Right atrium auricular region (tissue), 2 donors: Measurements from ENCODE around the gene DAGLA. TPM values are rescaled to one million over a fixed set of nuclear protein-coding genes. Genes with fewer than 3 reads are reported as not detected.

Experiments
- DNase-seq: peaks from one replicate; pipeline ENCODE4 v3.0.0-alpha.2; 2019; ENCODE audit warnings: low spot score
- H3K27ac ChIP-seq, 2 donors: fragments of 200-600 bp; sonication (generic); 1 replicate in 1 of 2; 2 replicates in 1 of 2; pipeline ENCODE4 v1.5.1; 2016 to 2019
- H3K27me3 ChIP-seq, 2 donors: fragments of 200-600 bp; sonication (generic); one replicate each; pipeline versions ENCODE4 v1.5.1 to v1.6.0; 2017 to 2019
- H3K36me3 ChIP-seq: fragments of 200-600 bp; sonication (generic); one replicate; pipeline ENCODE4 v1.5.1; 2016
- H3K4me1 ChIP-seq, 2 donors: fragments of 200-600 bp; sonication (generic); one replicate each; pipeline versions ENCODE4 v1.5.1 to v1.6.0; 2017 to 2019
- H3K4me3 ChIP-seq, 2 donors: fragments of 200-600 bp; sonication (generic); 1 replicate in 1 of 2; 2 replicates in 1 of 2; pipeline ENCODE4 v1.5.1; 2017 to 2019; ENCODE audit warnings: mild to moderate bottlenecking in 1 of 2, moderate library complexity in 1 of 2
- H3K9me3 ChIP-seq, 2 donors: fragments of 200-600 bp; sonication (generic); one replicate each; pipeline ENCODE4 v1.5.1; 2019
- CTCF ChIP-seq, 2 donors: fragments of 200-600 bp; sonication (generic); IDR thresholded peaks; one replicate each; pipeline ENCODE4 v1.5.1; 2019; ENCODE audit warnings: antibody characterized with exemption in 2 of 2
- total RNA-seq, 2 donors: library from RNA; depleted of rRNA; stranded (reverse); fragments of >200 nt; gene quantifications; one replicate each; pipeline ENCODE4 v1.1.0, GENCODE V29; 2016

DAGLA gene
- total RNA-seq, 2 donors from 2014 or later, result 3.9 to 5.7 TPM

- Histone ChIP-seq H3K4me1 (peaks cover 0 to 9% of the 10 kb centered on the region in 2 donors), H3K27me3 (no peaks in the 10 kb centered on the region), H3K36me3 (no peaks in the 10 kb centered on the region), H3K4me3 (no peak overlapping the region), H3K9me3 (no peaks in the 10 kb centered on the region), H3K27ac (no peak overlapping the region)
- no peak for TF ChIP-seq CTCF (IDR thresholded peaks at IDR 0.05)
- no peak for DNase-seq
Measured at GRCh38 chr11:61756452-61757212, 76.4 kb downstream of the DAGLA start.

DNA sequence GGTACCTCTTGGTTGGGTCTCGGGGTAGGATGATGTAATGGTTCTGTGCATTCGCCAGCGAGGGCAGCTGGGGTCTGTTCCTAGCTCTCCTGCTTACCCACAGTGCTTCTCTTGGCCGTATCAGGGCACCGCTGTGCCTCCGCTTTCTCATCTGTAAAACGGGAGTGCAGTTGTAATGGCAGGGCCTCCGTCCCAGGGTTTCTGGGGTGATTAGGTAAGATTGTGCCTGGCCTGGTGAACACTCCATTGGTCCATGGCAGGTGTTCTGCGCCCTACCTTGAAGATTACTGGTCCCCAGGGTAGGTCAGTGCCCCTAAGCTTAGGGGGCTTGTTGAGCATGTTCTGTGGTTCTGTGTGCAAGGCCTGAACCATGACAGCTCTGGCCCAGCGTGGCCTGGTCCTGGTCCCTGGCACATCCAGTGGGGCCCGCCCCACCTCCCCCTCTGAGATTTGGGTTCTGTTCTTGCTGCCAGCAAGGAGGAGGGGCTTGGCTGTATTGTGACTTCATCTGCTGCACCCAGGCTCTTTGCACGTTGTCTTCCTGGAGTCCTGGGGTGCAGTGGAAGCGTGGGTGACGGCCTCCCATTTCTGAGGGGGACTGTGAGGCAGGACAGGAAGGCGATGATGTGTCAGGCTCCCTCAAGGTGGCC, 77.1 kb downstream of the DAGLA start:
- H3K4me1 ChIP-seq, result peaks cover 0 to 5% of the 10 kb centered on the region in 2 donors
- TF ChIP-seq CTCF (IDR thresholded peaks at IDR 0.05), result no peak
- no peaks in the 10 kb centered on the region for H3K36me3 ChIP-seq
- H3K27me3 ChIP-seq, result no peaks in the 10 kb centered on the region
- no peak for DNase-seq
- H3K27ac ChIP-seq, result no peak overlapping the region
- no peaks in the 10 kb centered on the region for H3K9me3 ChIP-seq
- H3K4me3 ChIP-seq, result no peak overlapping the region

DNA sequence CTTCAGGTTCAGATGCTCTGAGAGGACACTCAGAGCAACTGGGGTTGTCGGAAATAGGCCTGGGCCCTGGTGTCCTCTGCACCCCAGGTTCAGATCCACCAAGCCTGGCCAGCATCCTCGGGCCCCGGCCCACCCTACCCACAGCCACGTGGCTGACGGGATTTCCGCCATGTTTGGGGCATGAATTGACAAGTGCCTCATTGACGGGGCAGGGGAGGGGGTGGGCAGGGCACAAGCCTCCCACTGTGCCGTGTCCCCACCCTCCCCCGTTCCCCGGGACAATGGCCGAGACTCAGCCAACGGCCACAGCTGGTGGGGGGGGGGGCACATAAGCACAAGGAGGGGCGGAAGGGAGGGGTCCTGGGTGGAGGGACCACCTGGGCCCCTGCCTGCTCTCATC, 80.8 kb downstream of the DAGLA start:
- TF ChIP-seq CTCF (IDR thresholded peaks at IDR 0.05), result no peak
- no peaks in the 10 kb centered on the region for H3K4me1 ChIP-seq
- H3K36me3 ChIP-seq, result no peaks in the 10 kb centered on the region
- H3K9me3 ChIP-seq, result no peaks in the 10 kb centered on the region
- no peak overlapping the region for H3K4me3 ChIP-seq
- H3K27me3 ChIP-seq, result no peaks in the 10 kb centered on the region
- H3K27ac ChIP-seq, result no peak overlapping the region
- DNase-seq, result no peak

DNA sequence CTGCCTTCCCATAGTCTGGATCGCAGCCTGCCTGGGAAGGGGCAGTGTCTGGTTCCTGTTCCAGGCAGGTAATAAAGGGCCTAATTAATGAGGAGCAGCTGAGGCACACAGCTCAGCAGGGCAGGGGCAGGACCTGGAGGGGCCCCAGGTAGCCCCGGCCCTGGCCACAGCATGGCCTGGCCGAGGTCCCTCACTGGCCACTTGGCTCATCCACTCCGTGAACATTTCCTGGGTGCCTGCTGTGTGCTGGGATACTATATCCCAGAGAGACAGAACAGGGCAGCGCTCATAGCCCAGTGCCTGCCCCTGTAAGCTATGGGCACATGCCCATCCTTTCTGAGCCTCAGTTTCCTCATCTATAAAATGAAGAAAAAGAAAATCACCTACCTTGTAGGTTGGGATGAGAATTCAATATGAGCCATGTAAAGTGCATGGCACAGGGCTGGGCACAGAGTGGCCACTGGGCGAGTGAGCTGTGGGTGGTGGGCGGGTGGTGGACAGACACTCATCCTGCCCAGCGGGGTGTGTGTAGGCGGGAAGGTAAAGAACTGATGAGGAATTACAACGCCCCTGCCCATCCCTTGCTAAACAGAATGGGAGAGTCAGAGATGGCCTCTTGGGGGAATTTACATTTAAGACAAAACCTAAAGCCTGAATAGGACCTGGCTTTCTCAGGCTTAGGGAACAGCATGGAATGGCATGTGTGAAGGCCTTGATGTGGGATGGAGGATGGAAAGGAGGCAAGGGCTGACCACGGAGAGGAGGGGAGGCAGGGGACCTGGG, 81.4 kb downstream of the DAGLA start:
- H3K4me1 ChIP-seq, result no peaks in the 10 kb centered on the region
- no peaks in the 10 kb centered on the region for H3K36me3 ChIP-seq
- H3K27ac ChIP-seq, result no peak overlapping the region
- TF ChIP-seq CTCF (IDR thresholded peaks at IDR 0.05), result no peak
- no peaks in the 10 kb centered on the region for H3K27me3 ChIP-seq
- no peak overlapping the region for H3K4me3 ChIP-seq
- H3K9me3 ChIP-seq, result no peaks in the 10 kb centered on the region
- DNase-seq, result no peak

DNA sequence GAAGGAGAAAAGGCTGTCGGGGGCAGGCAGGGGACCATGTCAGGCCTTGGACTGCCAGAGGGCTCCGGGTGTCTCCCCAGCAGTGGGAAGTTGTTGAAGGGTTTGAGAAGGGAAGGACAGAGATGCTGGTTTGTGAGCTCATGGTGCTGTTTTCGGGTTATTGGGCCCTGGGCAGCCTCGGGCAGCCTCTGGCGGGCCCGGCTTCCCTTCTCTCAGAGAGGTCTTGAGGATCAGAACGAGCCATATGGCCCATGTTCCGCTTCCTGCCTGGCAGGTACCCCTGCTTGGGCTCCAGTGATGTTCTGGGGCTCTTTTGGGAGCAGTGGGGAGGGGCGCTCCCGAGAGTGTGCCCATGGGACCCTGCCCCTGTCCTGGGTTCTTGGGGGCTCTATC, 82.0 kb downstream of the DAGLA start:
- Histone ChIP-seq H3K4me1 (no peaks in the 10 kb centered on the region), H3K27me3 (no peaks in the 10 kb centered on the region), H3K36me3 (no peaks in the 10 kb centered on the region), H3K27ac (no peak overlapping the region), H3K9me3 (no peaks in the 10 kb centered on the region), H3K4me3 (no peak overlapping the region)
- no peak for DNase-seq
- TF ChIP-seq CTCF (IDR thresholded peaks at IDR 0.05), result no peak
